HepG2 (cell line): ENCODE results near the gene KRTAP20-4. TPM values are rescaled to one million over a fixed set of nuclear protein-coding genes. Genes with fewer than 3 reads are reported as not detected.

Source experiments
- ATAC-seq: fragments of 200-7000 bp; cut with Tn5 transposase; 3 replicates; pipeline ENCODE4 v1.9.1; 2020; ENCODE audit warnings: mild to moderate bottlenecking, moderate library complexity
- BruUV-seq: library from RNA; stranded (reverse); fragments of 400-500 nt; replicated peaks from 2 replicates; lab custom pipeline; 2021; lab: Mats Ljungman, UMichigan
- CTCF ChIA-PET: fragments of 300-600 bp; formaldehyde crosslinking; extraction: SDS; loops from one replicate; lab custom pipeline; 2021; ENCODE audit warnings: low total read pairs, inconsistent platforms, low intra/inter-chr PET ratio; lab: Yijun Ruan, JAX
- POLR2A ChIA-PET: fragments of 350-600 bp; sonication (Branson Sonifier 250); formaldehyde crosslinking; loops from one replicate; lab custom pipeline; 2020; ENCODE audit warnings: antibody characterized with exemption, inconsistent platforms; lab: Yijun Ruan, JAX
- DNase-seq: peaks from one replicate; pipeline ENCODE4 v3.0.0-alpha.2; 2015; ENCODE audit warnings: low spot score
- FAIRE-seq: peaks from 3 replicates; lab custom pipeline; 2011; peaks lifted over from hg19 to GRCh38; lab: Jason Lieb, UNC
- H2AFZ ChIP-seq: one replicate; pipeline ENCODE4 v1.6.1; 2011; ENCODE audit warnings: low read length, inconsistent platforms
- H3K27ac ChIP-seq: fragments of 300-600 bp; 3 replicates; pipeline ENCODE4 v1.8.0; 2011; ENCODE audit warnings: mixed run types, mild to moderate bottlenecking, mixed read lengths, low read length, inconsistent platforms; ENCODE audit not compliant: insufficient read depth; ENCODE audit errors: extremely low read length
- H3K27me3 ChIP-seq, 2 experiments: fragments of 200-600 bp in 1 of 2; 2 replicates in 1 of 2; 3 replicates in 1 of 2; pipeline versions ENCODE4 v1.6.0 to v1.8.0; 2011; ENCODE audit warnings: low read length in 2 of 2, mild to moderate bottlenecking in 2 of 2, moderate library complexity in 2 of 2, inconsistent platforms in 1 of 2; ENCODE audit not compliant: insufficient read depth in 2 of 2, control insufficient read depth in 1 of 2
- H3K36me3 ChIP-seq, 2 experiments: fragments of 200-600 bp in 1 of 2; replicated peaks in 1 of 2; 2 replicates in 1 of 2; 3 replicates in 1 of 2; pipeline versions ENCODE4 v1.5.1 to v1.8.0; 2011; ENCODE audit warnings: low read length in 2 of 2, inconsistent platforms in 1 of 2; ENCODE audit not compliant: insufficient read depth in 2 of 2, control insufficient read depth in 1 of 2
- H3K4me1 ChIP-seq: 2 replicates; pipeline ENCODE4 v1.5.1; 2012; ENCODE audit warnings: low read length, inconsistent platforms; ENCODE audit not compliant: insufficient read depth
- H3K4me2 ChIP-seq: 2 replicates; pipeline ENCODE4 v1.6.0; 2011; ENCODE audit warnings: low read depth, low read length, inconsistent platforms
- H3K4me3 ChIP-seq, 3 experiments: fragments of 200-600 bp in 1 of 3; sonication (generic), shearing (Covaris generic) in 1 of 3; replicated peaks in 1 of 3; 2 replicates each; pipeline ENCODE4 v1.5.1; 2011 to 2016; ENCODE audit warnings: low read length in 3 of 3, inconsistent platforms in 2 of 3, low read depth in 2 of 3, mild to moderate bottlenecking in 2 of 3, control low read depth in 1 of 3, mixed read lengths in 1 of 3; ENCODE audit not compliant: insufficient read depth in 1 of 3
- H3K79me2 ChIP-seq: one replicate; pipeline ENCODE4 v1.6.1; 2011; ENCODE audit warnings: low read length, inconsistent platforms; ENCODE audit not compliant: insufficient read depth
- H3K9ac ChIP-seq: 2 replicates; pipeline ENCODE4 v1.6.0; 2011; ENCODE audit warnings: mild to moderate bottlenecking, low read depth, low read length, inconsistent platforms; ENCODE audit not compliant: insufficient read depth
- H3K9me3 ChIP-seq: 2 replicates; pipeline ENCODE4 v1.5.1; 2012; ENCODE audit warnings: mild to moderate bottlenecking, low read length
- H4K20me1 ChIP-seq: 2 replicates; pipeline ENCODE4 v1.6.0; 2011; ENCODE audit warnings: inconsistent platforms, mild to moderate bottlenecking, low read length, moderate library complexity; ENCODE audit not compliant: insufficient read depth
- GRHL1 ChIP-seq: sonication (generic); formaldehyde crosslinking; conservative IDR thresholded peaks from 2 replicates; pipeline ENCODE4 v1.8.0; 2022; ENCODE audit warnings: missing genetic modification reagents
- HBP1 ChIP-seq: IDR thresholded peaks from 2 replicates; pipeline ENCODE4 v1.6.1; 2016; ENCODE audit warnings: low read depth, control low read depth
- HES4 ChIP-seq: sonication (generic); formaldehyde crosslinking; IDR thresholded peaks from 2 replicates; pipeline ENCODE4 v1.9.0; 2021; ENCODE audit warnings: mild to moderate bottlenecking, missing genetic modification reagents, borderline replicate concordance
- HNF4A ChIP-seq: sonication (generic); formaldehyde crosslinking; IDR thresholded peaks from 2 replicates; pipeline ENCODE4 v1.4.0; 2020; ENCODE audit warnings: missing genetic modification reagents
- IRF2 ChIP-seq: IDR thresholded peaks from 2 replicates; pipeline ENCODE4 v1.6.1; 2018; ENCODE audit warnings: missing genetic modification reagents, missing compliant biosample characterization
- KDM5A ChIP-seq: fragments of 200-600 bp; sonication (generic); IDR thresholded peaks from 2 replicates; pipeline ENCODE4 v1.7.0; 2018; ENCODE audit warnings: antibody characterized with exemption, mild to moderate bottlenecking, low read length, borderline replicate concordance
- RCOR2 ChIP-seq: IDR thresholded peaks from 2 replicates; pipeline ENCODE4 v1.6.1; 2016; ENCODE audit warnings: missing biosample characterization, missing genetic modification reagents
- STAT5B ChIP-seq: sonication (generic); formaldehyde crosslinking; IDR thresholded peaks from 2 replicates; pipeline ENCODE4 v1.4.0; 2020; ENCODE audit warnings: missing genetic modification reagents
- ZNF350 ChIP-seq: sonication (generic); formaldehyde crosslinking; IDR thresholded peaks from 2 replicates; pipeline ENCODE4 v1.4.0; 2020; ENCODE audit warnings: mild to moderate bottlenecking, low read depth, missing genetic modification reagents, borderline replicate concordance
- ZNF430 ChIP-seq: sonication (generic); formaldehyde crosslinking; IDR thresholded peaks from 2 replicates; pipeline ENCODE4 v1.9.0; 2021; ENCODE audit warnings: mild to moderate bottlenecking, missing genetic modification reagents
- ZNF83 ChIP-seq: sonication (generic); formaldehyde crosslinking; IDR thresholded peaks from 2 replicates; pipeline ENCODE4 v1.4.0; 2020; ENCODE audit warnings: missing genetic modification reagents, mild to moderate bottlenecking, borderline replicate concordance
- ZSCAN29 ChIP-seq: sonication (generic); formaldehyde crosslinking; conservative IDR thresholded peaks from 2 replicates; pipeline ENCODE4 v1.4.0; 2020; ENCODE audit warnings: mild to moderate bottlenecking, missing genetic modification reagents
- ZSCAN31 ChIP-seq: sonication (generic); formaldehyde crosslinking; IDR thresholded peaks from 2 replicates; pipeline ENCODE4 v1.5.0; 2020; ENCODE audit warnings: low read depth, mild to moderate bottlenecking, missing genetic modification reagents
- WGBS: methylation state at CpG from one replicate; pipeline ENCODE4 v1.1.6; 2017; ENCODE audit warnings: low lambda C conversion rate; 5-methylcytosine and 5-hydroxymethylcytosine counted together
- in situ Hi-C: cut with HindIII; loops from 2 replicates; pipeline ENCODE4 v1.10.0; 2017; ENCODE audit warnings: low pct_unique_long_range_greater_than_20kb; ENCODE audit not compliant: extremely low pct_ligation_motif_present
- intact Hi-C: fragments of 100-400 bp; cut with micrococcal nuclease; formaldehyde crosslinking; loops from one replicate; pipeline ENCODE4 v1.10.0; 2022; ENCODE audit not compliant: unreplicated experiment
- polyA plus RNA-seq, 8 experiments: library from polyadenylated mRNA; depleted of rRNA in 3 of 8; stranded (reverse) in 7 of 8; unstranded in 1 of 8; fragments of >200 nt; fragmentation: Illumina TruSeq in 4 of 8; extraction: Trizol in 4 of 8; gene quantifications; 2 replicates each; pipeline versions ENCODE4 v1.2.1 to v1.2.3, GENCODE V29; 2011 to 2016; ENCODE audit warnings: low read depth in 4 of 8, missing spikeins in 1 of 8, mixed read lengths in 1 of 8; ENCODE audit not compliant: insufficient read depth in 1 of 8
- total RNA-seq, 5 experiments: library from RNA; depleted of rRNA; stranded (reverse); fragments of >200 nt; fragmentation: Illumina TruSeq; extraction: Trizol; gene quantifications; 2 replicates each; pipeline ENCODE4 v1.2.3, GENCODE V29; 2016; ENCODE audit warnings: low read depth in 1 of 5

The KRTAP20-4 gene
- total and polyA plus RNA-seq, 2 of the 13 experiments (the other 11 are each of a cell fraction or from before 2014, with no cell fraction given): not detected

GRCh38 chr21:30629200-30629599 is 8.8 kb downstream of the KRTAP20-4 start (continued):
- no peak for TF ChIP-seq ZNF83 (CRISPR knock-in tag)
- TF ChIP-seq STAT5B (CRISPR knock-in tag): no peak

GRCh38 chr21:30634906-30635305 is 14.5 kb downstream of the KRTAP20-4 start, which contains the start of gene KRTAP20-2:
KRTAP20-2 (plus strand) TSS chr21:30635206; CDS start chr21:30635264, 58 bp downstream.
- no peaks in the 10 kb centered on the region for H3K79me2 ChIP-seq
- no peak within 1 kb of the TSS for H3K9ac ChIP-seq
- 0% methylated on average over 1 of the region's 1 CpG for WGBS
- no peak for FAIRE-seq
- H3K4me3 ChIP-seq: no peak within 1 kb of the TSS
- POLR2A ChIA-PET: no interaction called here
- H3K27me3 ChIP-seq: no peaks in the 10 kb centered on the region
- no peak within 1 kb of the TSS for H2AFZ ChIP-seq
- intact Hi-C loops (no loop called here), in situ Hi-C loops (no loop called here)
- no peaks in the 10 kb centered on the region for H3K4me1 ChIP-seq
- H3K36me3 ChIP-seq: no peaks in the 10 kb centered on the region
- H4K20me1 ChIP-seq: no peaks in the 10 kb centered on the region
- H3K27ac ChIP-seq: no peak within 1 kb of the TSS
- H3K4me2 ChIP-seq: no peak within 1 kb of the TSS
- no peak for DNase-seq
- peaks cover 83% of the 10 kb centered on the region for H3K9me3 ChIP-seq
- ATAC-seq: no peak
- no TSS peak for BruUV-seq
- TF ChIP-seq ZNF430 (CRISPR knock-in tag): no peak
- TF ChIP-seq ZSCAN31 (CRISPR knock-in tag): no peak
- TF ChIP-seq HES4 (CRISPR knock-in tag): no peak
- no peak for TF ChIP-seq ZNF350 (CRISPR knock-in tag)
- TF ChIP-seq HNF4A (CRISPR knock-in tag): no peak
- no peak for TF ChIP-seq ZSCAN29
- no peak for TF ChIP-seq GRHL1 (CRISPR knock-in tag)
- no peak for TF ChIP-seq RCOR2 (CRISPR knock-in tag)
- no peak for TF ChIP-seq IRF2 (CRISPR knock-in tag)
- TF ChIP-seq KDM5A: no peak
- no peak for TF ChIP-seq HBP1 (CRISPR knock-in tag)
- CTCF ChIA-PET: no interaction called here
